MG63 (cell line): Measurements from ENCODE around the gene TBC1D5. TPM values are rescaled to one million over a fixed set of nuclear protein-coding genes. Genes with fewer than 3 reads are reported as not detected.

Experiments
- DNase-seq: peaks from one replicate; pipeline ENCODE4 v3.0.0-alpha.2; 2020
- H3K27me3 ChIP-seq: fragments of 250-450 bp; sonication (Bioruptor Pico); 2 replicates; pipeline ENCODE4 v1.5.1; 2020; ENCODE audit warnings: mild to moderate bottlenecking, moderate library complexity
- H3K36me3 ChIP-seq: fragments of 250-450 bp; sonication (Bioruptor Pico); 2 replicates; pipeline ENCODE4 v1.5.1; 2020; ENCODE audit warnings: mild to moderate bottlenecking, moderate library complexity
- H3K4me3 ChIP-seq: fragments of 250-450 bp; sonication (Bioruptor Pico); 2 replicates; pipeline ENCODE4 v1.5.1; 2020; ENCODE audit warnings: mild to moderate bottlenecking, moderate library complexity
- H3K9me3 ChIP-seq: fragments of 250-450 bp; sonication (Bioruptor Pico); 2 replicates; pipeline ENCODE4 v1.5.1; 2020; ENCODE audit warnings: mild to moderate bottlenecking, moderate library complexity
- total RNA-seq: library from RNA; depleted of rRNA; stranded (reverse); fragments of >200 nt; shearing (Covaris generic); gene quantifications from 2 replicates; pipeline ENCODE4 v1.2.3, GENCODE V29; 2014; ENCODE audit warnings: low replicate concordance

TBC1D5 gene
- total RNA-seq, 1 experiment from 2014 or later = 28.3 TPM

- no peak for DNase-seq
- Histone ChIP-seq H3K9me3 (no peaks in the 10 kb centered on the region), H3K36me3 (no peaks in the 10 kb centered on the region), H3K4me3 (no peak overlapping the region), H3K27me3 (no peaks in the 10 kb centered on the region)
These were observed 137.4 kb downstream of the TBC1D5 start for GRCh38 chr3:17605032-17605431.

- DNase-seq = no peak
- H3K9me3 ChIP-seq = no peaks in the 10 kb centered on the region
- H3K36me3 ChIP-seq = no peaks in the 10 kb centered on the region
- no peaks in the 10 kb centered on the region for H3K27me3 ChIP-seq
- H3K4me3 ChIP-seq = no peak overlapping the region
These were observed 140.3 kb downstream of the TBC1D5 start for GRCh38 chr3:17602126-17602525.

- H3K9me3 ChIP-seq = no peaks in the 10 kb centered on the region
- no peak overlapping the region for H3K4me3 ChIP-seq
- H3K27me3 ChIP-seq = no peaks in the 10 kb centered on the region
- no peak for DNase-seq
- no peaks in the 10 kb centered on the region for H3K36me3 ChIP-seq
These were observed 149.5 kb downstream of the TBC1D5 start for GRCh38 chr3:17592956-17593355.

- H3K9me3 ChIP-seq = no peaks in the 10 kb centered on the region
- no peaks in the 10 kb centered on the region for H3K27me3 ChIP-seq
- H3K36me3 ChIP-seq = no peaks in the 10 kb centered on the region
- no peak for DNase-seq
- no peak overlapping the region for H3K4me3 ChIP-seq
These were observed 152.0 kb downstream of the TBC1D5 start for GRCh38 chr3:17590465-17590864.

DNA sequence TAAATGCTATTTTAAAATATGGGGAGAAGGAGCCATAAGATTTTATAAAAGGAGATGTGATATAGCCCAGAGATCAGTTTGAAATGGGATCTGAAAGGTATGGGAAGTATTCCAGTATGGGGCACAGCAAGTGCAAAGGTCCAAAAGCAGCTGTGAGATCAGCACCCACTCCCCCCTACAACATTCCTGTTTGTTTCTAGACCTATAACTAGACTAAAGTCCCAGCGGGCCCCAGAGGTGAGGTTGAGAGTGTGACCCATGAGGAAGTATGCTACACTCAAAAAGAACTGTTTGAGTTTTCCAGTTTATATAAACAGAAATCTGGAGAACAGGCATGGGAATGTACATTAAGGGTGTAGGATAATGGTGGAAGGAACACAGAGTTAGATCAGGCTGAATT, 152.5 kb downstream of the TBC1D5 start:
- no peaks in the 10 kb centered on the region for H3K27me3 ChIP-seq
- H3K36me3 ChIP-seq = no peaks in the 10 kb centered on the region
- no peak for DNase-seq

DNA sequence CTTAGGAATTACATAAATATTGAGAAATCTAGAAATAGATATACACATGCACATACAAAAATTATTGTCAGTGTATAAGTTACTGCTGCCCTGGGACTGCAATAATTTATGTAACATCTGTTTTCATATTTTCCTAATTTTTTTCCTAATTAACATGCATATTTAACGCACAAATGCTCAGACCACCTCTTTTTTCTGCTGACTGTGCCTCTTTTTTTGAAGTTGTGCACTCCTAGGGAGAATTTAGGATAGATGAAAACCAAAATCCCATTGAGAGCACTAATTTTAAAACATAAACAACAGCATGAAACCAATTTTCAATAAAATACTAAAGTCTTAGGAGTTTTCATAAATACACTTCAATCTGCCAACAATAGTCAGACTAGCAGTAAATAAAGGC, 154.0 kb downstream of the TBC1D5 start:
- H3K36me3 ChIP-seq = no peaks in the 10 kb centered on the region
- H3K9me3 ChIP-seq = no peaks in the 10 kb centered on the region
- H3K4me3 ChIP-seq = no peak overlapping the region
- no peak for DNase-seq
- H3K27me3 ChIP-seq = no peaks in the 10 kb centered on the region

More for the DNA sequence above, 152.5 kb downstream of the TBC1D5 start:
- Histone ChIP-seq H3K4me3 (no peak overlapping the region), H3K9me3 (no peaks in the 10 kb centered on the region)

GRCh38 chr3:17585394-17586325, 156.8 kb downstream of the TBC1D5 start:
- no peak for DNase-seq
- Histone ChIP-seq H3K36me3 (no peaks in the 10 kb centered on the region), H3K4me3 (no peak overlapping the region), H3K9me3 (no peaks in the 10 kb centered on the region), H3K27me3 (no peaks in the 10 kb centered on the region)

DNA sequence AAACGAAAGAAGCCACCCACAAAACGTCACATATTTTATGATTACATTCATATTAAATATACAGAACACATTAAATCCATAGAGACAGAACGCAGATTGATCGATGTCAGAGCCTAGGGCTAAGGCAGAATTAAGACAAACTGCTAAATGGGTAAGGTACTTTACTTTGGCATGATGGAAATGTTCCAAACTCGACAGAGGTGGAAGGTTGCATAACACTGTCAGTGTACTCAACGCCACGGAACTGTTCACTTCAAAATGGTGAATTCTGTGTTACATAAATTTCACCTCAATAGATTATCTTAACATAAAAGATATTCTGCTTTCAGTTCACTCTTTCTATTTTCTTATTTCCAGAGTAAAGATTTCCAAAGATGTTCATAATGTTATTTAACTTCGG, 158.4 kb downstream of the TBC1D5 start:
- H3K27me3 ChIP-seq = no peaks in the 10 kb centered on the region
- no peaks in the 10 kb centered on the region for H3K36me3 ChIP-seq
- H3K9me3 ChIP-seq = no peaks in the 10 kb centered on the region
- no peak for DNase-seq
- H3K4me3 ChIP-seq = no peak overlapping the region

- Histone ChIP-seq H3K4me3 (no peak overlapping the region), H3K9me3 (no peaks in the 10 kb centered on the region), H3K27me3 (no peaks in the 10 kb centered on the region), H3K36me3 (no peaks in the 10 kb centered on the region)
- DNase-seq = no peak
These were observed 158.9 kb downstream of the TBC1D5 start for GRCh38 chr3:17583530-17583929.

- H3K4me3 ChIP-seq = no peak overlapping the region
- no peaks in the 10 kb centered on the region for H3K27me3 ChIP-seq
- no peak for DNase-seq
- no peaks in the 10 kb centered on the region for H3K36me3 ChIP-seq
- no peaks in the 10 kb centered on the region for H3K9me3 ChIP-seq
These were observed 160.9 kb downstream of the TBC1D5 start for GRCh38 chr3:17581421-17582080.

DNA sequence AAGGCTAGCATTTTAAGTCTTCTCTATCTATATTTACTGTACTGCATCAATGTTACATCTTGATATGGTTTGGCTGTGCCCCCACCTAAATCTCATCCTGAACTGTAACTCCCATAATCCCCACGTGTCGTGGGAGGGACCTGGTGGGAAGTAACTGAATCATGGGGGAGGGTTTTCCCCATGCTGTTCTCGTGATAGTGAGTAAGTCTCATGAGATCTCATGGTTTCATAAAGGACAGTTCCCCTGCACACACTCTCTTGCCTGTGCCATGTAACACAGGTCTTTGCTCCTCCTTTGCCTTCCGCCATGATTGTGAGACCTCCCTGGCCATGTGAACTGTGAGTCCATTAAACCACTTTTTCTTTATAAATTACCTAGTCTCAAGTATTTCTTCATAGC, 161.5 kb downstream of the TBC1D5 start:
- Histone ChIP-seq H3K9me3 (no peaks in the 10 kb centered on the region), H3K4me3 (no peak overlapping the region), H3K27me3 (no peaks in the 10 kb centered on the region), H3K36me3 (no peaks in the 10 kb centered on the region)
- DNase-seq = no peak

- no peaks in the 10 kb centered on the region for H3K9me3 ChIP-seq
- H3K36me3 ChIP-seq = no peaks in the 10 kb centered on the region
- no peak overlapping the region for H3K4me3 ChIP-seq
- no peaks in the 10 kb centered on the region for H3K27me3 ChIP-seq
- DNase-seq = no peak
These were observed 163.0 kb downstream of the TBC1D5 start for GRCh38 chr3:17579289-17580031.

- no peak overlapping the region for H3K4me3 ChIP-seq
- no peaks in the 10 kb centered on the region for H3K9me3 ChIP-seq
- no peaks in the 10 kb centered on the region for H3K27me3 ChIP-seq
- no peaks in the 10 kb centered on the region for H3K36me3 ChIP-seq
- no peak for DNase-seq
These were observed 164.5 kb downstream of the TBC1D5 start for GRCh38 chr3:17577796-17578520.

DNA sequence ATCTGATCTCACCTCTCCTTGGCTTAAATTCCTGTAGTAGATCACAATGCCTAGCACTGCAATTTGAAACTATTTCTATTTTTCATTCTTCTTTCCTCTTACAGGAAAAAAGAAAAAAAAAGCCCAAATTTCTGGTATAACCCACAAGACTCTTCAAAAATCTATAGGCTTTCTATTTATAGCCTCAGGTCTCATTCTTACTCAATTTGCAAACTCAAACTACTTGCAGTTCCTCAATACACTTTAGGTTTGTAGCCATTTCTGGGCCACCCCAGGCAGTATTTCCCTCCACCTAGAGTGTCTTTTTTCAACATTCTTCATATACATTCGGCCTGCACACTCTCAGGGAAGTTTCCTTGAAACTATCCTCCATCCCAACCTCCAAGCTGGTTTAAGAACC, 169.0 kb downstream of the TBC1D5 start:
- H3K4me3 ChIP-seq = no peak overlapping the region
- no peaks in the 10 kb centered on the region for H3K36me3 ChIP-seq
- H3K27me3 ChIP-seq = no peaks in the 10 kb centered on the region
- DNase-seq = no peak
- no peaks in the 10 kb centered on the region for H3K9me3 ChIP-seq

DNA sequence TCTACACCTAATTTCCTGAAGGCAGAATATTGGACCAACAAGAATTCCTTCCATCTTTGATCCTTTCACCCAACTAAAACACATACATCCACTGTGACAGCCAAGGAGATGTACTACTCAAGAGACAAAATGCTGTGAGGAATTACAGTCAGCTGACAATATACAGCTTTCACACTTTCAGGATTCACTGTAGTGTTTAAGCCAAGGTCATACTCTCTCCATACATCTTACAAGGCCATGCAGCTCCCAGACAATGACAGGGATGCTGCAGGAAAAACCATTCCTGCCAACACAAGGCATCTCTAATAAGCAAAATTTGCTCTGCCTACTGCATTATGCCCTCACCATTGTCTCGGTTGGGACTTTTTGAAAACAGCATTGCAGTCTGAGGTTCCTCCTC, 170.7 kb downstream of the TBC1D5 start:
- H3K27me3 ChIP-seq = no peaks in the 10 kb centered on the region
- H3K36me3 ChIP-seq = no peaks in the 10 kb centered on the region
- no peak for DNase-seq
- no peak overlapping the region for H3K4me3 ChIP-seq
- H3K9me3 ChIP-seq = no peaks in the 10 kb centered on the region

DNA sequence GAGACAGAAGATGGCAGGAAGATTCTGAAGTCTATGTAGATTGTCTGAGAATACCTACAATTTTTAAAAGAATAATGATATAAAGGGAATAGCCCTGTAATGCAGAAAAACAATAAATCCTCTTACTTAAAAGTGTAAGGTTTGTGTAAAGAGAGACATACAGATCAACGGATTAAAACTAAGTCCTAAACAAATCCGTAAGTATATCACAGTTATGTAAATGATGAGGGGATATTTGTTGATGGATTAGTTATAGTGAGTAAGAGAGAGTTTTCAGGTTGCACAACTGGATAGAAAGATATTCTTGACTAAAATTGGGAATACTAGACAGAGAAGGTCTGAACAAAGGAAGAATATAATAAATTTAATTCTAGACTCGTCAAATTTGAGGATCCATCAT, 179.6 kb downstream of the TBC1D5 start:
- no peaks in the 10 kb centered on the region for H3K27me3 ChIP-seq
- DNase-seq = no peak
- no peak overlapping the region for H3K4me3 ChIP-seq
- no peaks in the 10 kb centered on the region for H3K9me3 ChIP-seq
- H3K36me3 ChIP-seq = no peaks in the 10 kb centered on the region

DNA sequence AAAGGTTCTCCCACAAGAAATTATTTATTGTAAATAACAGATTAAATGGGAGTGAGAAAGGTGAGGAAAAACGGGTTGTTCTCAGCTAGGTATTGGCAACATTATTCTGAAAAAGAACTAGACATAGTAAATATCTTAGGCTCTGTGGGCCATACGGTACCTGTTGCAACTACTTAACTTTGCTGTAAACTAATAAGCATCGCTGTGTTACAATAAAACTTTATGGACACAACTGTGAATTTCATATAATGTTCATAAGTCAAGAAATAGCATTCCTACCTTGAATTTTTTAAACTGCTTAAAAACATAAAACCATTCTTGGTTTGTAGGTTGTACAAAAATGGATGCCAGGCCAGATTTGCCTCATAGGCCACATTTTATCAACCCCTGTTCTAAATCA, 183.9 kb downstream of the TBC1D5 start:
- Histone ChIP-seq H3K27me3 (no peaks in the 10 kb centered on the region), H3K4me3 (no peak overlapping the region), H3K36me3 (no peaks in the 10 kb centered on the region), H3K9me3 (no peaks in the 10 kb centered on the region)
- no peak for DNase-seq
